GM23338 (cell line): ENCODE results near the gene SASH1. TPM values are rescaled to one million over a fixed set of nuclear protein-coding genes. Genes with fewer than 3 reads are reported as not detected.

Source experiments
- ATAC-seq: fragments of 200-7000 bp; cut with Tn5 transposase; 3 replicates; pipeline ENCODE4 v1.9.1; 2020
- DNase-seq: peaks from one replicate; pipeline ENCODE4 v3.0.0-alpha.2; 2015; ENCODE audit warnings: low spot score
- H2AFZ ChIP-seq: fragments of 200-600 bp; sonication (generic); 2 replicates; pipeline ENCODE4 v1.8.0; 2016; ENCODE audit warnings: antibody characterized with exemption, mild to moderate bottlenecking, moderate library complexity
- H3F3A ChIP-seq: fragments of 200-600 bp; sonication (generic); replicated peaks from 2 replicates; pipeline ENCODE4 v1.8.0; 2017; ENCODE audit warnings: antibody characterized with exemption, mixed run types, low read depth
- H3K27ac ChIP-seq: fragments of 200-600 bp; sonication (generic); 2 replicates; pipeline ENCODE4 v1.6.1; 2016; ENCODE audit warnings: low read depth
- H3K27me3 ChIP-seq: fragments of 200-600 bp; sonication (generic); 2 replicates; pipeline ENCODE4 v1.8.0; 2016; ENCODE audit warnings: mild to moderate bottlenecking, mixed run types, moderate library complexity; ENCODE audit not compliant: insufficient read depth
- H3K36me3 ChIP-seq: fragments of 200-600 bp; sonication (generic); 2 replicates; pipeline ENCODE4 v1.8.0; 2016; ENCODE audit warnings: mild to moderate bottlenecking; ENCODE audit not compliant: insufficient read depth
- H3K4me1 ChIP-seq: fragments of 200-600 bp; sonication (generic); 2 replicates; pipeline ENCODE4 v1.8.0; 2016; ENCODE audit warnings: mild to moderate bottlenecking, moderate library complexity; ENCODE audit not compliant: insufficient read depth
- H3K4me2 ChIP-seq: fragments of 200-600 bp; sonication (generic); 2 replicates; pipeline ENCODE4 v1.7.1; 2017; ENCODE audit warnings: mixed run types
- H3K4me3 ChIP-seq: fragments of 200-600 bp; sonication (generic); 2 replicates; pipeline ENCODE4 v1.6.1; 2016; ENCODE audit warnings: mixed run types
- H3K79me2 ChIP-seq: fragments of 200-600 bp; sonication (generic); replicated peaks from 2 replicates; pipeline ENCODE4 v1.8.0; 2017; ENCODE audit warnings: mild to moderate bottlenecking; ENCODE audit not compliant: insufficient read depth
- H3K9me2 ChIP-seq: fragments of 200-600 bp; sonication (generic); 2 replicates; pipeline ENCODE4 v1.8.0; 2017; ENCODE audit not compliant: insufficient read depth
- H4K20me1 ChIP-seq: fragments of 200-600 bp; sonication (generic); replicated peaks from 2 replicates; pipeline ENCODE4 v1.8.0; 2017; ENCODE audit warnings: mild to moderate bottlenecking; ENCODE audit not compliant: insufficient read depth
- H3K27ac Mint-ChIP-seq: 2 replicates; pipeline ENCODE4 v1.8.0; 2020; ENCODE audit warnings: inconsistent platforms, mild to moderate bottlenecking, moderate library complexity, mixed read lengths
- H3K27me3 Mint-ChIP-seq: 3 replicates; pipeline ENCODE4 v1.8.0; 2022; ENCODE audit warnings: low read depth, mild to moderate bottlenecking, moderate library complexity, mixed read lengths, inconsistent platforms; ENCODE audit not compliant: insufficient read depth, poor library complexity
- H3K36me3 Mint-ChIP-seq: 3 replicates; pipeline ENCODE4 v1.8.0; 2021; ENCODE audit warnings: low read depth, mild to moderate bottlenecking, inconsistent platforms, moderate library complexity, mixed read lengths
- H3K4me1 Mint-ChIP-seq: 3 replicates; pipeline ENCODE4 v1.8.0; 2020; ENCODE audit warnings: mild to moderate bottlenecking, inconsistent platforms, mixed read lengths
- H3K4me3 Mint-ChIP-seq: 3 replicates; pipeline ENCODE4 v1.8.0; 2021; ENCODE audit warnings: moderate library complexity, mild to moderate bottlenecking, inconsistent platforms, mixed read lengths
- H3K9me3 Mint-ChIP-seq: 3 replicates; pipeline ENCODE4 v1.8.0; 2020; ENCODE audit warnings: moderate library complexity, mild to moderate bottlenecking, inconsistent platforms, mixed read lengths
- CREB1 ChIP-seq: fragments of 250-450 bp; sonication (Bioruptor Pico); IDR thresholded peaks from 2 replicates; pipeline ENCODE4 v1.5.0; 2020; ENCODE audit warnings: low read depth, mild to moderate bottlenecking, moderate library complexity
- EZH2 ChIP-seq: fragments of 200-600 bp; sonication (generic); IDR thresholded peaks from one replicate; pipeline ENCODE4 v1.8.0; 2017; ENCODE audit warnings: antibody characterized with exemption, mild to moderate bottlenecking, low read depth; ENCODE audit not compliant: unreplicated experiment
- EZH2phosphoT487 ChIP-seq: fragments of 200-600 bp; sonication (generic); IDR thresholded peaks from one replicate; pipeline ENCODE4 v1.8.1; 2018; ENCODE audit warnings: antibody characterized with exemption; ENCODE audit not compliant: unreplicated experiment
- JUNB ChIP-seq: IDR thresholded peaks from one replicate; pipeline ENCODE4 v1.6.1; 2016; ENCODE audit warnings: antibody characterized with exemption; ENCODE audit not compliant: unreplicated experiment
- POLR2AphosphoS5 ChIP-seq: IDR thresholded peaks from 2 replicates; pipeline ENCODE4 v1.6.1; 2016; ENCODE audit warnings: antibody characterized with exemption, low read depth
- STAT1 ChIP-seq: IDR thresholded peaks from one replicate; pipeline ENCODE4 v1.6.1; 2016; ENCODE audit warnings: antibody characterized with exemption; ENCODE audit not compliant: unreplicated experiment
- ZNF462 ChIP-seq: fragments of 250-450 bp; sonication (Bioruptor Pico); IDR thresholded peaks from 2 replicates; pipeline ENCODE4 v1.5.0; 2020; ENCODE audit warnings: mild to moderate bottlenecking, moderate library complexity
- polyA plus RNA-seq: library from polyadenylated mRNA; unstranded; fragments of >200 nt; fragmentation: Nextera tagmentation; extraction: Ambion mirVana; gene quantifications from 2 replicates; pipeline ENCODE4 v1.2.1, GENCODE V29; 2016
- total RNA-seq: library from RNA; depleted of rRNA; stranded (reverse); fragments of >200 nt; shearing (Covaris generic); gene quantifications from 2 replicates; pipeline ENCODE4 v1.2.3, GENCODE V29; 2014

SASH1 gene
- total and polyA plus RNA-seq, 2 experiments from 2014 or later, result 8.2 to 30.2 TPM

GRCh38 chr6:148374040-148374774, 31.6 kb downstream of the SASH1 start (continued):
- no peak for TF ChIP-seq EZH2
- no peak for TF ChIP-seq EZH2phosphoT487
- TF ChIP-seq CREB1 (CRISPR knock-in tag), result no peak
- no peak for TF ChIP-seq JUNB
- no peak for TF ChIP-seq STAT1

- Mint-ChIP-seq H3K9me3 (no peaks in the 10 kb centered on the region; the same call in 1 of the 3 replicates), H3K27ac (no peak overlapping the region; the same call in 1 of the 2 replicates), H3K36me3 (peaks cover 3% of the 10 kb centered on the region; the same call in 2 of the 3 replicates), H3K4me3 (no peak overlapping the region), H3K4me1 (peaks cover 31% of the 10 kb centered on the region), H3K27me3 (peaks cover 1% of the 10 kb centered on the region)
- Histone ChIP-seq H3K9me2 (no peaks in the 10 kb centered on the region), H3K36me3 (no peaks in the 10 kb centered on the region), H3F3A (no peaks in the 10 kb centered on the region), H3K27me3 (no peaks in the 10 kb centered on the region), H3K27ac (peak overlapping the region; percentile 10; the same call in 1 of the 2 replicates), H3K79me2 (peaks cover 69% of the 10 kb centered on the region), H2AFZ (no peak overlapping the region), H3K4me2 (no peak overlapping the region), H3K4me3 (no peak overlapping the region), H4K20me1 (peaks cover 4% of the 10 kb centered on the region; the same call in 1 of the 2 replicates), H3K4me1 (peaks cover 7% of the 10 kb centered on the region; the same call in 1 of the 2 replicates)
- DNase-seq (no peak), ATAC-seq (no peak)
- no peak for TF ChIP-seq ZNF462
- no peak for TF ChIP-seq CREB1 (CRISPR knock-in tag)
- no peak for TF ChIP-seq POLR2AphosphoS5
- TF ChIP-seq EZH2, result no peak
These were observed 32.8 kb downstream of the SASH1 start for GRCh38 chr6:148375401-148375800.
